HG03095 (cell line): Measurements from ENCODE around the gene NCBP1.
A peak's percentile ranks its signal among the peaks of the same experiment; 100 is the strongest.
"Not testable (repeated sequence)": the region's sequence is repeated elsewhere in the genome, so short reads cannot be mapped to it uniquely, and the experiment has no call there.

Source experiments
- ATAC-seq: cut with Tn5 transposase; IDR thresholded peaks from one replicate; pipeline ENCODE4 v1.9.1; 2021; ENCODE audit warnings: moderate library complexity; ENCODE audit not compliant: unreplicated experiment

NCBP1 gene

GRCh38 chr9:97668485-97668884 lies 34.9 kb downstream of the NCBP1 start:
- ATAC-seq = no peak

DNA sequence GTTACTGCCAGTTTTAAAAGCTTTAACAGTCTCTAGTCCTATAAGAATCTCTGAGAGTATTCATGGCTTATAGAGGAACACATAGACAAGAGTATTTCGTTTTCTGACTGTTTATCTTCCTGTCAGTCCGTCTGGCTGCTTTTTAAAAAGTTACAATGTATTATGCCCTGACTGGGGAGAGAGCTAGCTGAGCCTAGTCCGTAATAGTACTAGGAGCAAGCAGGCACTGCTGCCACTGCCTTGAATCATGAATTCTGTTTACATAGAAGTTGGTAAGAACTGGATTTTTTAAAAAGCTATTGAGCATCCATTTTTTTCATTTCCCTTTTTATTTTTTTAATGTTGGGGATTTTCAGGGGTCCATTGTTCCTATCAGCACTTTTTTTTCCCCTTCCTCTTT lies 37.0 kb downstream of the NCBP1 start:
- no peak for ATAC-seq

- no peak for ATAC-seq
Measured at GRCh38 chr9:97672403-97672802, 38.8 kb downstream of the NCBP1 start.

DNA sequence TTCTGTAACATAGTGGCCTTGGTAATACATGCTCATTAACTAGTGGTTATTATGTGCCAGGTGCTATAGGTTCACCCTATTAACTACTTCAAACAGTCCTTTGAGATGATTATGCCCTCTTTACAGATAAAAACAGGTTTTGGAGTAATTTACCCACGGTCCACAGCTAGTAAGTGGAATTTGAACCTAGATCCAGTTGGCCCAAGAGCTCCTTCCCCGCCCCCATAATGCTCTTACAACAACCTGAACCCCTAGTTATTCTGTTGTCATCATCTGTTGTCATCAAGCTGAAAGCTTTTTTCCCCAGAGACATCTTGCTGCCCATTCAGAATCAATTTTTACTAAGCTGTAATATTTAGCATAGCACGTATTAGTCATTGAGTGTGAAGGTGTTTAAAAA lies 40.3 kb downstream of the NCBP1 start:
- no peak for ATAC-seq

- ATAC-seq = no peak
Measured at GRCh38 chr9:97675655-97676054, 42.0 kb downstream of the NCBP1 start.

DNA sequence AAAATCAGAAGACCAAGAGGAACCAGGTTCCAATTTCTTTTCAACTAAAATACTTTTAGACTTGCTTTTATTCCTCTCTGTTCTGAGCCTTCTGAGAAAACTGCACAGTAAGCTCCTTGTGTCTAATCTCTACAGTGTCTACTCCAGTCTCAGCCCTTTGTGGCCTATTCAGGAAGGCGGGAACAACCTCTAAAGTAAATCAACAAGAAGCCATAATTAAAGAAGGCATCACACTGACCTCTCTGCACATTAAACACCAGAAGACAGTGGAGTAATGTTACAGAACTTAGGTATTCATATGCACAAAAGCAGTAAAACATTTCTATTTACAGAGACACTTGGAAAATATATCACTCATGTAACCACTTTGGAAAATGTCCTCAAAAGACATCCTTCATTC lies 48.6 kb downstream of the NCBP1 start:
- no peak for ATAC-seq

GRCh38 chr9:97688654-97689053 lies 55.0 kb downstream of the NCBP1 start:
- ATAC-seq = no peak

DNA sequence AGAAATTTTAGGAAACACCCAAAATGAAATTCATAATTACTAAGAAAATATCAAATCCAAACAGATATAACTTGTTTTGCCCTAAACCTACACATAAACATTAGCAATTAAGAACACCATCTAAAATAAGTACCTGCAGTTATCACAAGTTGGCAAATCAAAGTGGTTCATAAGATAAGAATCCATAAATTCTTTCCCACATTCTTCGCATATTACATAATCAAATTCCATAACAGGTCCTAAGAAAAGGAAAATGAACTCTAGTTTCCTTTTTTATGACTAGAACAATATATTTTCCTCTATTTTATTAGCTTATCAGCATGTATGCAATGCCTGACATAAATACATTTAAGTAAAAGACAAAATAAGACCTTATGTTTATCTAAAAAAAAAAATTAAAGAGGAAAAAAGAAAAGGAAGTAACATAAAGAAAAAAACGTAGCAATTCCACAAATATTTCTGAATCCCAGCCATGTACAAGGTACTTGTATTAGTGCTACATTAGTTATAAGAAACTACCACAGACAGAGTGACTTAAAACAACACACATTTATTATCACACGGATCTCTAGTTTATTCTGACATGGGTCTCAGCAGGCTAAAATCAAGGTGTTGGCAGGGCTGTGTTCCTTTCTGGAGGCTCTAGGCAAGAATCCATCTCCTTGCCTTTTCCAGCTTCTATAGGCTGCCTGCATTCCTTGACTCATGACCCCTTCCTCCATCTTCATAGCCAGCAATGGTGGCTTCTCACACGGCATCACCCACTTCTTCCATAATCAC lies 56.0 kb downstream of the NCBP1 start:
- ATAC-seq = no peak

GRCh38 chr9:97694769-97695168 lies 61.1 kb downstream of the NCBP1 start:
- no peak for ATAC-seq

DNA sequence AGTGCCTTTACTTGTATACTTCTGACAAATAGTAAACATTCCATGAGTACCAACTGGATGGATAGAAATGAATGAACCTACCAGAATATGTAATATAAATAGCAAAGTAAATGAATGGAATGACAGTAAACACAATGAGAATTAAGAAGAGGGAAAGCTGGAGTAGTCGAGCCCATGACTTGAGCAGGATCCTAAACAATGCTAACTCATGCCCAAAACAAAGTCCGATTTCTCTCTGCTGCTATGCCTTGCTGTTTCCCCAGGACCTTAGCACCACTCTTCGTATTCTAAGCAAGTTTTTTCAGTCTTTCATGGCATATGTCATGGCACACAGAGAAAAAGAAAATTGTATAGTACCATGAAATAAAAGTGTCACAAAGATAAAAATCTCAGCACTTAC lies 61.8 kb downstream of the NCBP1 start:
- ATAC-seq = no peak

DNA sequence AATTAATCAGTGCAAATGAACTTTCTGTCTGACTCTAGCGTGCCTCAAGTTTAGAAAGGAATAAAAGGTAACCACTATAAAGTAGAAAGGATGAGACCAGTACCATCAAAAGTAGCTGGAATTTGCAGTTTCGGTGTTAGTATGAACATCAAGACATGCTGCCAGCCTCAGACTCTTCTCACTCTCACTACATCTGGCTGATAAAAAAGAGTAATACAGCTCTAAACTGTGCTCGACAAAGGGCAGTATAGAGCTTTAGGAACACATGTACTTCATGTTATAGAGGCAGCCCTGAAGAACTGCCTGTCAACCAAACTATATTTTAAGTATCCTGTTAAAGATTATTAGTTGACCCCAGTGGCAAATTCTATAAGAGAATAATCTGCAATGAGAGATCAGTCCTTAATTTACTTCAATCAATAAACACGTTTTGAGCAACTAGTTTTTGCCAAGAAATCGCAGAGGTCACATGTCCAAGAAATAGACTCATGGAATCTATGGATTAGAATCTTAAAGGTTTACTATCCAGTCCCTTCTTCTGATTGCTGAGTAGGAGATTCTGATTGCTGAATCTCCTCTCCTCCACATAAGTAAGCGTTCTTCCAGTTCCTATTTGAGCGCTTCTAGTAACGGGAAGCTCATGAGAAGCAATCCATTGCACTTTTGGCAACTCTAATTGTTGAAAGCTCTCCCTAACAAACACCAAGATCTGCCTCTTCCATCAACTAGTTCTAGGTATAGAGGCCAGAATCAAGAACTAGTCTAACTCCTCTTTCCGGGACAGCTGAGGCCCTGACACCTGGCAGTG lies 62.6 kb downstream of the NCBP1 start:
- peak; percentile 35 for ATAC-seq

DNA sequence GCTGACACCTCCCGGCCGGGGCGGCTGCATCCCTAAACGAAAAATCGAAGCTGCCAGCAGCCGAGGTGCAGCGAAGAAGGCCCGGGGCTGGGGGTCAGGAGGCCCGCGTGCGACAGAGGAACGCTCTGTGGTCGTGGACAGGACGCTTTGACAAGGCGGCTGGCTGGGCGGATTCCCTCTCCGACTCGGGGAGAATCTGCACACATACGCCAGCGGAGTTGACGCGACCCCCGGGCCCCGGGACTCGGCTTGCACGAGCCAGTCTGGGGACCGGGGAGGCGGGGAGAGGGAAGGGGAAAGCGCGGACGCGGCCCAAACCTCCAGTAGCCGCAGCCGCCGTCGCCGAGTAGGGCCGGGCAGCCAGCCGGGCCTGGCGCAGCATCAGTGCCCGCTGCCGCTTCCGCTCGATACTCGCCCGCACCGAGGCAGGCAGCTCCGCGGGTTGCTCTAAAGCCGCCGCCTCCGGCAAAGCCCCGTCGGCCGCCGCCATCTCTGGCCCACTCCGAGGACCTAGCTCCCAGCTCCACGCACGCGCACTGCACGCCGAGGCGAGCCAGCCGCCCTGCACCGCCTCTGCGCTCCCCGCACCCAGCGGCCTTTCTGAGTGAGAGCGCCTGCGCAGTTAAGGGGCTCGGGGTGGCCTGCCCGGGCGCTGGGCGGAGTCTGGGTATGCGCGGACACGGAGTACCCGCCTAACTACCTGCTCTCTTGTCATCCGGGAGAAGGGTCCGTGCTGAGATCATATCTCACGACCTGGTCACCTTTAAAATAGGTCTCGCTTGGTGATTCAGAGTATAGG lies 63.4 kb downstream of the NCBP1 start, which contains the start of gene XPA:
Gene XPA, minus strand, starts transcription at position 538 of the 799 bp plus-strand sequence. Its CDS starts 48 bp downstream, at position 490.
- ATAC-seq = peak; percentile 95

GRCh38 chr9:97697837-97698236 lies 64.2 kb downstream of the NCBP1 start:
- ATAC-seq = no peak

GRCh38 chr9:97698865-97699264 lies 65.2 kb downstream of the NCBP1 start:
- ATAC-seq = no peak

- ATAC-seq = not testable (repeated sequence)
Measured at GRCh38 chr9:97699281-97699680, 65.7 kb downstream of the NCBP1 start.

DNA sequence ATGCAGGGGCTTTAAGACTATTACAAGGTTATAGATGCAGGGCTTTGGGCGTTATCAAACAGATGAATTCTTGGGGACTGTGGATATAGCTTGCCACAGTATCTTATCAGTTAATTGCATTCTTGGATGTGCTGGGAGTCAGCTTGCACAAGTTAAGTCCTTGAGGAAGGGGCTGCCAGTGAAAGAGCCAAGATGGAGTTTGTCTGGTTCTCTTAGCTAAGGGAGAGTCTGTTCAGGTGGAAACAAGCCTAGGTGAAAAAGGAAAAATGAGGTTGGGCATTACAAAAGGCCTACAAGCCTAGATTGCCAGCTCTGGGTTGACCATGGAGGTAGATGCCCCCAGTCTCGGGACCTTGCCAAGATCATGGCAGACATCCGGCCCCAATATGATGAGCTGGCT lies 66.2 kb downstream of the NCBP1 start:
- ATAC-seq = not testable (repeated sequence)

GRCh38 chr9:97703437-97704344 lies 70.1 kb downstream of the NCBP1 start:
- ATAC-seq = no peak

GRCh38 chr9:97704345-97704677 lies 70.7 kb downstream of the NCBP1 start:
- no peak for ATAC-seq

DNA sequence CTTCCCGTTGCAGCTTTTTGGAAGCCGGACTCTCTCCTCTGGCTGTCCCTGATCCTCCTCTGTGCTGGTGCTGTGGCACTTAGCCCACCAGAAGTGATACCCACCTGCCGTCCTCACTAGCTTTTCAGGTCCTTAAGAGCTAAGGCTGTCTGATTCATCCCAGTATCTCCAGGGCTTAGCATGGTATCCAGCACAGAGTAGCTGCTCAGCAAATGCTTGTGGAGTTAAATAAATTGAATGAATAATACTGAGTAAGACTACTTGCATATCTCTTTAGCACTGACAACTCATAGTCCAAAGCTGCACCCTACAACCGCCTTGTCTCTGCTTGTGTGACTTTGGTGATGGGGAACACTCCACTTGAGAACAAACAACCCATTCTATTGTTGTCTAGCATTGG lies 71.2 kb downstream of the NCBP1 start:
- no peak for ATAC-seq

- no peak for ATAC-seq
Measured at GRCh38 chr9:97705354-97705950, 71.8 kb downstream of the NCBP1 start.
